ENCODE data around the gene ALKBH6. TPM values are rescaled to one million over a fixed set of nuclear protein-coding genes. Genes with fewer than 3 reads are reported as not detected.
"Not testable (repeated sequence)": the region's sequence is repeated elsewhere in the genome, so short reads cannot be mapped to it uniquely, and the experiment has no call there.

ALKBH6 gene
- total RNA-seq, 5 donors from 2014 or later (not counting 1 experiment from before 2014, with no cell fraction given) = 42.6 to 61.4 (median 51.2) TPM

DNA sequence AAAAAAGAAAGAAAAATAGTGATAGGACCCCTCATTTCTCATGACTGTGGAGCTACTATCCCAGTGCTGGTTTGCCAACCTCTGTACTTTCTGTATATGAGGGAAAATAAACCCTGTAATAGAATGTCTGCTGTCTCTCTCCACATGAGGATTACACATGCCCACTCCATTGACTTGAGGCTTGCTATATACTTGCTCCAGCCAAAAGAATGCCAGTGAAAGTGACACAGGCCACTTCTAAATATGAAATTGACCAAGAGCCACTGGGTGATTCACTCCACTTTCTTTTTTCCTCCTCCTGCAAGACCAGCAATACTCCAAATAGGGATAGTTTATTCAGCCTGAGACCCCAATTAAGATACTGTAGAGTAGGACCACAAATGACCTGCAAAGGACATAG is 33.8 kb upstream of the ALKBH6 start:
- ChIA-PET CTCF (interaction anchor here in 1 of 2 donors (0.6 kb wide), 1 partner anchor 90 kb away, joined by 4 read pairs; no protein-coding TSS in a partner anchor), POLR2A (no interaction called here)
- H3K27ac ChIP-seq (ENCODE audit: low read length) = no peak overlapping the region
- no peak overlapping the region for H3K4me3 ChIP-seq (ENCODE audit: control insufficient read depth in 1 of 2, extremely low read depth in 1 of 2, low read length in 1 of 2)
- Mint-ChIP-seq H3K4me3 (no peak overlapping the region), H3K27ac (no peak overlapping the region), H3K27me3 (no peaks in the 10 kb centered on the region), H3K36me3 (peaks cover 18% of the 10 kb centered on the region), H3K9me3 (no peaks in the 10 kb centered on the region), H3K4me1 (peaks cover 8 to 12% (median 10%) of the 10 kb centered on the region in 3 donors)
- no peaks in the 10 kb centered on the region for H3K27me3 ChIP-seq (replicated peaks in 1 of 2; ENCODE audit: control insufficient read depth in 2 of 2, extremely low read depth in 1 of 2, insufficient read depth in 2 of 2, low read length in 1 of 2)
- no peaks in the 10 kb centered on the region for H3K9me3 ChIP-seq
- peaks cover 0 to 3% of the 10 kb centered on the region in 2 donors for H3K36me3 ChIP-seq (ENCODE audit: control insufficient read depth in 2 of 2, extremely low read depth in 1 of 2, insufficient read depth in 1 of 2, low read length in 1 of 2)
- DNase-seq = no peak
- no peak for ATAC-seq (replicated peaks in 1 of 4)
- peaks cover 0 to under 1% of the 10 kb centered on the region in 2 experiments for H3K4me1 ChIP-seq (ENCODE audit: control insufficient read depth in 1 of 2, extremely low read depth in 1 of 2, insufficient read depth in 2 of 2, low read length in 2 of 2)

- Histone ChIP-seq H3K27ac (ENCODE audit: low read length) (no peak overlapping the region), H3K9me3 (no peaks in the 10 kb centered on the region), H3K4me3 (ENCODE audit: control insufficient read depth in 1 of 2, extremely low read depth in 1 of 2, low read length in 1 of 2) (no peak overlapping the region), H3K4me1 (ENCODE audit: control insufficient read depth in 1 of 2, extremely low read depth in 1 of 2, insufficient read depth in 2 of 2, low read length in 2 of 2) (no peaks in the 10 kb centered on the region), H3K36me3 (ENCODE audit: control insufficient read depth in 2 of 2, extremely low read depth in 1 of 2, insufficient read depth in 1 of 2, low read length in 1 of 2) (peaks cover 0 to 3% of the 10 kb centered on the region in 2 donors), H3K27me3 (replicated peaks in 1 of 2; ENCODE audit: control insufficient read depth in 2 of 2, extremely low read depth in 1 of 2, insufficient read depth in 2 of 2, low read length in 1 of 2) (no peaks in the 10 kb centered on the region)
- Mint-ChIP-seq H3K27me3 (no peaks in the 10 kb centered on the region), H3K27ac (no peak overlapping the region), H3K4me1 (peaks cover 6 to 10% (median 6%) of the 10 kb centered on the region in 3 donors), H3K9me3 (no peaks in the 10 kb centered on the region), H3K36me3 (peaks cover 18% of the 10 kb centered on the region), H3K4me3 (no peak overlapping the region)
- DNase-seq = no peak
- no peak for ATAC-seq (replicated peaks in 1 of 4)
- ChIA-PET POLR2A (interaction anchor here in 1 of 2 donors (0.5 kb wide), 1 partner anchor 120 kb away, joined by 7 read pairs; no protein-coding TSS in a partner anchor), CTCF (interaction anchor here in 1 of 2 donors (0.7 kb wide), 1 partner anchor 43 kb away, joined by 3 read pairs; no protein-coding TSS in a partner anchor)
- 100% methylated on average over 3 of the region's 5 CpGs for WGBS (ENCODE audit: insufficient coverage)
Observed at GRCh38 chr19:36046443-36047050, 32.5 kb upstream of the ALKBH6 start.

GRCh38 chr19:36043952-36044351 is 29.9 kb upstream of the ALKBH6 start:
- ATAC-seq (replicated peaks in 1 of 4) (no peak), DNase-seq (no peak)
- Mint-ChIP-seq H3K36me3 (peaks cover 20% of the 10 kb centered on the region), H3K27ac (no peak overlapping the region), H3K4me1 (peaks cover 2 to 5% (median 5%) of the 10 kb centered on the region in 3 donors), H3K4me3 (no peak overlapping the region), H3K9me3 (no peaks in the 10 kb centered on the region), H3K27me3 (no peaks in the 10 kb centered on the region)
- ChIA-PET CTCF (no interaction called here), POLR2A (no interaction called here)
- Histone ChIP-seq H3K4me1 (ENCODE audit: control insufficient read depth in 1 of 2, extremely low read depth in 1 of 2, insufficient read depth in 2 of 2, low read length in 2 of 2) (no peaks in the 10 kb centered on the region), H3K9me3 (no peaks in the 10 kb centered on the region), H3K27ac (ENCODE audit: low read length) (no peak overlapping the region), H3K4me3 (ENCODE audit: control insufficient read depth in 1 of 2, extremely low read depth in 1 of 2, low read length in 1 of 2) (no peak overlapping the region), H3K36me3 (ENCODE audit: control insufficient read depth in 2 of 2, extremely low read depth in 1 of 2, insufficient read depth in 1 of 2, low read length in 1 of 2) (peaks cover 0 to 3% of the 10 kb centered on the region in 2 donors), H3K27me3 (replicated peaks in 1 of 2; ENCODE audit: control insufficient read depth in 2 of 2, extremely low read depth in 1 of 2, insufficient read depth in 2 of 2, low read length in 1 of 2) (no peaks in the 10 kb centered on the region)
- 100% methylated on average over 1 of the region's 2 CpGs for WGBS (ENCODE audit: insufficient coverage)

GRCh38 chr19:36041831-36042230 is 27.8 kb upstream of the ALKBH6 start:
- Histone ChIP-seq H3K36me3 (ENCODE audit: control insufficient read depth in 2 of 2, extremely low read depth in 1 of 2, insufficient read depth in 1 of 2, low read length in 1 of 2) (peaks cover 0 to 3% of the 10 kb centered on the region in 2 donors), H3K9me3 (no peaks in the 10 kb centered on the region), H3K4me1 (ENCODE audit: control insufficient read depth in 1 of 2, extremely low read depth in 1 of 2, insufficient read depth in 2 of 2, low read length in 2 of 2) (peaks cover 6 to 7% of the 10 kb centered on the region in 2 experiments), H3K27ac (ENCODE audit: low read length) (no peak overlapping the region), H3K27me3 (replicated peaks in 1 of 2; ENCODE audit: control insufficient read depth in 2 of 2, extremely low read depth in 1 of 2, insufficient read depth in 2 of 2, low read length in 1 of 2) (no peaks in the 10 kb centered on the region), H3K4me3 (ENCODE audit: control insufficient read depth in 1 of 2, extremely low read depth in 1 of 2, low read length in 1 of 2) (no peak overlapping the region)
- H3K4me3 Mint-ChIP-seq = no peak overlapping the region
- 100% methylated on average over 1 of the region's 3 CpGs for WGBS (ENCODE audit: insufficient coverage)
- H3K4me1 Mint-ChIP-seq = peaks cover 9 to 12% (median 12%) of the 10 kb centered on the region in 3 donors
- DNase-seq (no peak), ATAC-seq (replicated peaks in 1 of 4) (no peak)
- H3K9me3 Mint-ChIP-seq = no peaks in the 10 kb centered on the region
- ChIA-PET CTCF (no interaction called here), POLR2A (no interaction called here)
- no peaks in the 10 kb centered on the region for H3K27me3 Mint-ChIP-seq
- H3K27ac Mint-ChIP-seq = no peak overlapping the region
- peaks cover 16% of the 10 kb centered on the region for H3K36me3 Mint-ChIP-seq

DNA sequence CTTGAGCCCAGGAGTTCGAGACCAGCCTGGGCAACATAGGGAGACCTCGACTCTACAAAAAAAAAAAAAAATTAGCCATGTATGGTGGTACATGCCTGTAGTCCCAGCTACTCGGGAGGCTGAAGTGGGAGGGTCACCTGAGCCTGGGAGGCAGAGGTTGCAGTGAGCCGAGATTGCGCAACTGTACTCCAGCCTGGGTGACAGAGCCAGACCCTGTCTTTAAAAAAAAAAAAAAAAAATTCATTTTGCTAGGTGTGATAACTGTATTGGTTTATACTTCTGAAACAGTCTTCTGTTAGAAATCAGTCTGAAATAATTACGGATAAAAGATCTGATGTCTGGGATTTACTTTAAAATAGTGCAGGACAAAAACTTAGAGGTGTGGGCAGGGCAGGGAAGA is 27.1 kb upstream of the ALKBH6 start:
- not testable (repeated sequence) for H3K9me3 ChIP-seq; ATAC-seq (replicated peaks in 1 of 4); H3K36me3 ChIP-seq (ENCODE audit: control insufficient read depth in 2 of 2, extremely low read depth in 1 of 2, insufficient read depth in 1 of 2, low read length in 1 of 2); DNase-seq; H3K4me3 Mint-ChIP-seq; H3K4me3 ChIP-seq (ENCODE audit: control insufficient read depth in 1 of 2, extremely low read depth in 1 of 2, low read length in 1 of 2); H3K27ac Mint-ChIP-seq; H3K27me3 ChIP-seq (replicated peaks in 1 of 2; ENCODE audit: control insufficient read depth in 2 of 2, extremely low read depth in 1 of 2, insufficient read depth in 2 of 2, low read length in 1 of 2); H3K27me3 Mint-ChIP-seq; H3K9me3 Mint-ChIP-seq; H3K27ac ChIP-seq (ENCODE audit: low read length)
- POLR2A ChIA-PET = interaction anchor here in 1 of 2 donors (0.7 kb wide), 1 partner anchor 63 kb away, joined by 4 read pairs; no protein-coding TSS in a partner anchor
- Mint-ChIP-seq H3K36me3 (peaks cover 12% of the 10 kb centered on the region), H3K4me1 (peaks cover 13 to 17% (median 13%) of the 10 kb centered on the region in 3 donors)
- H3K4me1 ChIP-seq (ENCODE audit: control insufficient read depth in 1 of 2, extremely low read depth in 1 of 2, insufficient read depth in 2 of 2, low read length in 2 of 2) = peaks cover 12 to 13% of the 10 kb centered on the region in 2 experiments
- 100% methylated on average over 2 of the region's 6 CpGs for WGBS (ENCODE audit: insufficient coverage)
- CTCF ChIA-PET = interaction anchor here in 1 of 2 donors (0.7 kb wide), 1 partner anchor 67 kb away, joined by 4 read pairs; no protein-coding TSS in a partner anchor

DNA sequence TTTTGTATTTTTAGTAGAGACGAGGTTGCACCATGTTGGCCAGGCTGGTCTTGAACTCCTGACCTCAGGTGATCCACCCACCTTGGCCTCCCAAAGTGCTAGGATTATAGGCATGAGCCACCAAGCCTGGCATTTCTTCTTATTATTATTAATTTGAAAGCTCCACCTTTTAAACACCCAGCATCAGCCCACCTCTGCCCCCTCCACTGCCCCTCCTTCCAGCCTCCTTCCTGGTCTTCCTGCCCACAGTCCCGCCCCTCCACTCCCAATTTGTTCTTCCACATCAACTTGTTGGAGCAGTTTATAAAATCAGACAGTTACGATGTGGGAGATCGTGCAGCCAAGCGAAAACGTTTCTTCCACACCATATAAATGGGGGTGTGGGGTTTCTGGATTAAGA is 26.5 kb upstream of the ALKBH6 start:
- CTCF ChIA-PET = interaction anchor here in 1 of 2 donors (0.7 kb wide), 1 partner anchor 67 kb away, joined by 4 read pairs; no protein-coding TSS in a partner anchor
- H3K4me1 Mint-ChIP-seq = peaks cover 17 to 23% (median 18%) of the 10 kb centered on the region in 3 donors
- no peak overlapping the region for H3K27ac Mint-ChIP-seq

More for the DNA sequence above, 26.5 kb upstream of the ALKBH6 start:
- 83% methylated on average over 1 of the region's 6 CpGs for WGBS (ENCODE audit: insufficient coverage)
- Mint-ChIP-seq H3K4me3 (no peak overlapping the region), H3K36me3 (peaks cover 6% of the 10 kb centered on the region), H3K27me3 (no peaks in the 10 kb centered on the region), H3K9me3 (no peaks in the 10 kb centered on the region)
- Histone ChIP-seq H3K27me3 (replicated peaks in 1 of 2; ENCODE audit: control insufficient read depth in 2 of 2, extremely low read depth in 1 of 2, insufficient read depth in 2 of 2, low read length in 1 of 2) (no peaks in the 10 kb centered on the region), H3K4me3 (ENCODE audit: control insufficient read depth in 1 of 2, extremely low read depth in 1 of 2, low read length in 1 of 2) (no peak overlapping the region), H3K9me3 (no peaks in the 10 kb centered on the region), H3K4me1 (ENCODE audit: control insufficient read depth in 1 of 2, extremely low read depth in 1 of 2, insufficient read depth in 2 of 2, low read length in 2 of 2) (peaks cover 18% of the 10 kb centered on the region in 2 experiments), H3K36me3 (ENCODE audit: control insufficient read depth in 2 of 2, extremely low read depth in 1 of 2, insufficient read depth in 1 of 2, low read length in 1 of 2) (peaks cover 0 to 2% of the 10 kb centered on the region in 2 donors), H3K27ac (ENCODE audit: low read length) (no peak overlapping the region)
- POLR2A ChIA-PET = interaction anchor here in 1 of 2 donors (0.7 kb wide), 1 partner anchor 63 kb away, joined by 4 read pairs; no protein-coding TSS in a partner anchor
- DNase-seq = no peak
- no peak for ATAC-seq (replicated peaks in 1 of 4)

All from T-cell (primary cell).